Stimulated activated naive CD4-positive, alpha-beta T cell treated with Interleukin-2 at 50 U/mL for 16 hours (primary cell): Measurements from ENCODE around the gene EPHB1.

Experiments used
- DNase-seq: peaks from one replicate; lab custom pipeline; 2025; lab: John Stamatoyannopoulos, UW

The EPHB1 gene

DNA sequence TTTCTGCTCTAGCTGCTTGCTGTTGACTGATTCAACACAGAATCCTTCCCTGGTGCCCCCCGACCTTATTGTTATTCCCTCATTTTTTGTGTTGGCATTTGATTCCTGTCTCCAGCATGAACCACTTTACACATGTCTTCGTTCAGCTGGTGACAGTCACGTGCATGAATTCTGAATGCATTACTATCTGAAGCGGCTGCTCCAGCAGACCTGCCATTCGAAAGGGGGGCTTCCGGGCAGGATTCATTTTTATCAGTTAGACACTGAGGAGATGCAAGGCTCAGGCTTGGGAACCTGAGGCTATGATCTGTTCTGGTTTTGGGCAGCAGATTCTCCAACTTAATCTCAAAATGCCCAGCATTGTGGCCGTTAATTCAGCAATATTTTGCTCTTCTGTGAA, 336.2 kb downstream of the EPHB1 start:
- no peak for DNase-seq

- DNase-seq: no peak
These were observed 339.0 kb downstream of the EPHB1 start for GRCh38 chr3:135133905-135134683.

GRCh38 chr3:135134684-135135075, 339.6 kb downstream of the EPHB1 start:
- DNase-seq: no peak

DNA sequence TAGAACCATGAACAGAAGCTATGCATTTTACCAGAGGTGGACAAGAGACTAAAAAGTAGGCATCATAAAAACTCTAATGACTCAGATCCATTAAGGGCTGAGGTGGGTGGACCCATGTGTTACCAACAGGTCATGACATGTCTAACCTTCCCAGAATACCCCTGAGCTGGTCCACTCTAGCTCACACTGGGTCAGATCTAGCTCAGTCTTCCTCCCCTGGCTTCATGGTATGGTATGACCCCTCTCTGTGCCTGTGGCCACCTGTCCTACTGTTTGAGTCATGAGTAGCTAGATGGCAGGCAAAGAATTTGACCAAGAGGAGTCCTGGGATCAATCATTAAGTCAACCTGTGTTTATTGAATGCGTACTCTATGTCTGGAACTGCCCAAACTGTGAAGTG, 340.4 kb downstream of the EPHB1 start:
- no peak for DNase-seq

DNA sequence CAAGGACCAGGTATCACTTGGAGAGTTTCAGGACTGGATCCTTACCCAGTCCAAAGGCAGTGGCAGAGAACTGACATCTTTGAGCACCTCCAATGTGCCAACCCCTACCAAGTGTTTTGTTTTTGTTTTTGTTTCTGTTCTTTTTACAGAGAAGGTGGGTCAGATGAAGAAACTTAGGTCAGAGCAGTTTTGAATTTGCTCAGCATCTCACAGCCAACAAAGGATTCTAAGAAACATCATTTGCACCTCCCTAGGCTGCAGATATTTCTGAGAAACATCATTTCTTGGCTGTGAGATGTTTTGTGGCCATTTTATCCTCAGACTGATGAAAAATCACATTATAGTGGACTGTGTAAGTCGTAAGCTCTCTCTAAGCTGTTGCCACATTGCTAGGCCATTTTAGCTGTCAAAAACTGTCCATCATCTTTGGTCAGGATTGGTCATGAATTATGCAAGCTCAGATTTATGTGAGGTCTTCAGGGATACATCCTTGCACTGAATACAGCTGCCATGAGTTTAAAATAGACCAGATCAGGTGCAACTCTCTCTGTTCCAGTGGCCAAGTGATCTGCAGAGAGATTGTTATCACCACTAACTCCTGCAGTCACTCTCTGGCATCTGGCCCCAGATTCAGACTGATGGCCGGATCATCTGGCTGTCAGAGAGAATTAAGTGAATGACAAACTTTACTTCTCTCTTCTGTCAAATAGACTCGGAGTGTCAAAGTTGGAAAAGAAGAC, 341.5 kb downstream of the EPHB1 start:
- no peak for DNase-seq

GRCh38 chr3:135137296-135137695, 342.2 kb downstream of the EPHB1 start:
- no peak for DNase-seq

DNA sequence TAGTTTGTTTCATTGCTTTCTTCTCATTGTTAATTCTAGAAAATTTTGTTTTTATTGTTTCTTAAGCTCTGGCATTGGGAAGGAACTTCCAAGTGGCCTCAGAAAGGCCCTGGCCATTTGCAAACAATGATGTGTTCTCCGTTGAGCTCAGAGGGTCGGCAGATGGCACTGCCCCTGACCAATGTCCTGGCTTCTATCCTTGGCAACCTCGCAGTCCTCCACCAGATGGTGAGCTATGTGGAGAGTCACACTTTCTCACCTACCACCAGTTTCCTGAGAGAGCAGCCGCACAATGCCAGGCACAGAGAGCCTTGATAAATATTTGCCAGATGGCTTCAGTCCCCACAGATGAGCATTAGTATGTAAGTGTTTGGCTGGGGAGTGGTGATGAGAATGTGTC, 343.7 kb downstream of the EPHB1 start:
- no peak for DNase-seq

- DNase-seq: no peak
These were observed 345.5 kb downstream of the EPHB1 start for GRCh38 chr3:135140591-135140990.

- DNase-seq: no peak
These were observed 346.1 kb downstream of the EPHB1 start for GRCh38 chr3:135141160-135141559.

DNA sequence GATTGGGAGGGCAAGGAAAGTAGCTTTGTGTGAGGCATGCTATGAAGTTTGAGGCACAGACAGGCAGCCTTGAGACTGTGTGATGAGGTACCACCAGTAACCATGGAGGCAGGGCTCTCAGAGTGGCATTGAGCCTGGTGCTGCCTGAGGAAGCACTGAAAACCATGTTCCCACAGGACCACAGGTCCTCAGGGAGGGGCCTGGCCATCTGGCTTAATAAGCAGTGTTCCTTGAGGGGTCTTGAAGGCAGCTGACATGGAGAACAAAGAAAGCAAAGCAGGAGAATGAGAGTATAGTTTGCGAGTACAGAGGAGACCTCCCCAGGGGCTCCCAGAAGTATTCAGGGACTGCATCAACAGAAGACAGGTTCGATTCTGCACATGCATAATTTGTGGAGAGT, 346.6 kb downstream of the EPHB1 start:
- DNase-seq: no peak

DNA sequence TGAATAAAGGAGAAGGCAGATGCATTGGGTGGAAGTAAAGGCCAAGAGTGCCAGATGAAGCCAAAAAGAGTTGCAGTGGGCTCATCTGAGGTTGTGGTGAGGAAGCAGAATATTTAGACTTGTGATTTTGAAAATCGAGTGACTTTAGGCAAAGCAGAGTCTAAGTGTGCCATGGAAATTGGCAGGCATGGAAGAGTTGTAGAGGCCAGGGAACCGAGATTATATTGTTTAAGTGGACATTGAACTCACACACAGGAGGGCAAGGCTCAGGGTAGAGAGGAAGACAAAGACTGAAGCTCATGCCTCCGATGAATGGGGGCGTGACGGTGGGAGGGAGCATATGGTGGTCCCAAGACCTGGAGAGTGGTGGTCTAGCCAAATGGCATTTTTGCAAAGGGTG, 347.5 kb downstream of the EPHB1 start:
- no peak for DNase-seq

GRCh38 chr3:135143474-135143873, 348.4 kb downstream of the EPHB1 start:
- no peak for DNase-seq

GRCh38 chr3:135145581-135145980, 350.5 kb downstream of the EPHB1 start:
- DNase-seq: no peak

DNA sequence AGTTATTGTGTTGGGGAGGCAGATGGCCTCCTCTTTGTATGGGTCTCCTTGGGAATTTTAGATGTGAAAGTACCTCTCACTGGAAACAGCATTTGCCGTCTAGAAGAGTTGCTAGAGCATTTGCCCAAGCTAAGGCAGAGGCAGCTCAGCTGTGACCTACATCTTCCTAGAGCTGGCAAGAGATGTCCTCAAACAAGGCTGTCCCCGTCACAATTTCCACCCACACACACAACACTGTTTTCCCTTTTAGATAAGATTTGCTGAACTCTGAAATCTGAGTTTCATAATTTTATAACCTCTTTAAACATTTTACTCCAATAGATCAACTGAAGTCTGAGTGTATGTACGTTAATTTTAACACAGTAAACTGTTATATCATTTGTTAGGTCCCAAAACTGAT, 352.6 kb downstream of the EPHB1 start:
- DNase-seq: no peak

GRCh38 chr3:135148398-135149020, 353.4 kb downstream of the EPHB1 start:
- no peak for DNase-seq

DNA sequence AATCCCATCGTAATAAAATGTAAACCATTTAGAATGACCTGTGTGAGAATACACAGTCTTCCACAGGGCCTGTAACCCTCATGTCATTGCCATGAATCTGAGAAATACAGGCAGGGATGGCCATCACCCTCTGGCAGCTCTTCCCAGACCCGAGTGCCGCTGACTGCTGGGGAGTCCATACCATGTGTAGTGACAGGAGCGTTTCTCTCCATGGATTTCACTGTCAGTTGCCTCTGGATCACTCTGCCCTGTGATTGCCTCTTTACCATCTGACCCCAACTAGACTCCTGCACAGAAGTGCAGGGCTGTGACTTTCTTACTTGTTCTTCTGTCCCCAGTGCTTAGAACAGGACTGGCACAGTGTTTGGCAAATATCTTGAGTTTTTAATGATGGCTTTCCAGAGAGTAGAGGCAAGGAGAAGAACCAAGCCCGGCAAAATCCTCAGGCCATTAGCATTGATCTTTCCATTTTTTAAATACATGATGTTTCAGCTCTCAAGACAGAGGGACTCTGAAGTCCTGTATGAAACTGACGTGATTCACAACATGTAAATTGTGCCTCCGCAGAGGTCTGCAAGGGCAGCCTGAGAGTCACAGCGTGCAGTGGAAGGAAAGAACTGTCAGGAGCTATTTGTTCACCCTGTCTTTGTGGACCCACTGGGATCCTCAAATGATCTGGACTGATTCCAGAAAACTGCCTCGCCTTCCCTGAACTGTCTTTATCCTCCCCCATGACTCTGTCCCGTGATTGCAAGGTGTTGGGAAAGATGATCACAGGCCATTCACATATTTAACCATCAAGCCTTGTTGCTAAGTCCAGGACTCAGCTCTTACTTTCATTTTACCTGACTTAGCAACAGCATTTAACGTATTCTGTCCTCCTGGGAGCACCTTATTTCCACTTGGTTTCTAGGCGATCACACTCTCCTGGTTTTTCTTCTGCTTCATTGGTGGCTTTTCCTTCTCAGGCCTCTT, 354.9 kb downstream of the EPHB1 start:
- DNase-seq: no peak

- no peak for DNase-seq
These were observed 359.1 kb downstream of the EPHB1 start for GRCh38 chr3:135154186-135154585.

DNA sequence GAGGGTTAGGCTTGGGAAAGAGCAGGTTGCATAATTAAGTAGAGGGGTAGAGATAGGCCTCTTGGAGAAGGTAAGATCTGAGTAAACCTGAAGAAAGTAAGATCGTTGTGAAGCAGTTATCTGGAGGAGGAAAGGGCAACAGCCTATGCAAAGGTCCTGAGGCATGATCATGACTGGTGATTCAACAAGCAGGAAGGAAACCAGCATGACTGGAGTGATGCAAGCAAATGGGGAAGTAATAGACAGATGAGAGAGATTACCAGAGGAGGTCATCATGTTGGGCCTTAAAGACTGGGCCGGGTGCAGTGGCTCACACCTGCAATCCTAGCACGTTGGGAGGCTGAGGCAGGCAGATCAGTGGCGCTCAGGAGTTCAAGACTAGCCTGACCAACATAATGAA, 360.2 kb downstream of the EPHB1 start:
- no peak for DNase-seq

DNA sequence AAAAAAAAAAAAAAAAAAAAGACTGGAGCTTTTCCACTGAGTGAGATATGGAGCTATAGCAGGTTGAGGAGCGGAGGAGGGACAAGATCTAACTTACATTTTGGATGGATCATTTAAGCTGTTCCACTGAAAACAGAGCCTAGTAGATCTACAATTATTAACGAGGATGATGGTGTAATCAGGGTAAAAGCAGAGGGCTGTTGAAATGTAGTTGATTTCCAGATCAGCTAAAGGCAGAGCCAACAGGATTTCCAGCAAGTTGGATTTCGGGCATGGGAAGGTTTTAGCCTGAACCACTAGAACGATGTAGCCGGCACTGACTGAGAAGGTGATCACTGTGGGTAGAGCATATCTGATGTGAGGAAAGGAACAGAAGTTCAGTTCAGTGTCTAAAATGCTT, 360.7 kb downstream of the EPHB1 start:
- DNase-seq: no peak

DNA sequence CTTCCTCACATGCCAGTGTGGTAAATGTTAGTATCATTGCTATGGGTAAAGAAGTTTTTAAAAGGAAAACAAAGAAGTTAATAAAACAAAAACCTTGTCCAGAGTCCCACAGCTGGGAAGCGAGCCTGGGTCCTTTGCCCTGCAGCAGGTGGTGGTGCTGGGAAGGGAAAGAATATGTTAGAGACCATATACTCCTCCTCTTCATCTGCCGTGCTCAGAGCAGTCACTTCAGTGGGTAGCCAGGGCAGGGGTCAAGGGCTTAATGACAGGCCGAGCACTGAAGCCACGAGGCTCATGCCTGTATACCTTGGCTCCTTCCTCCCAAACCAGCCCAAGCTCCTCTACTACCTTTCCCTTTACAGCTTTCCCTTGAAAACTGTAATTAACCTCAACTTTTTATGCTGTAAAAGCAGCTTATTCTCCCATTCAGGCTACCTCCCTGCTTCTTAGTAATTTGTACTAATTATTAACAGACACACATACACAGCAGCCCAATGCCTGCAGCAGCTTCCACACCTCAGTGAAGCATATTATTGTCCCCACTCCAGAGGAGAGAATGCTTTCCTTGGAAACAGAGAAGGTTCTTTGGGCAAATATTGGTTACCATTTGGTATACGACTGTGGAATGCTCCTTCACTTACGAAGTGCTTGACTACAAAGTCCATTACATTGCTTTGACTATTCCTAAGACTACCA, 362.1 kb downstream of the EPHB1 start:
- DNase-seq: no peak

GRCh38 chr3:135158520-135158919, 363.5 kb downstream of the EPHB1 start:
- no peak for DNase-seq
